MCF 10A (cell line): ENCODE data around the gene TMBIM6. TPM values are rescaled to one million over a fixed set of nuclear protein-coding genes. Genes with fewer than 3 reads are reported as not detected.

ENCODE experiments used
- BruUV-seq: library from RNA; stranded (reverse); fragments of 400-500 nt; replicated peaks from 2 replicates; lab custom pipeline; 2021; lab: Mats Ljungman, UMichigan
- CTCF ChIA-PET: fragments of 300-600 bp; sonication (Branson Sonifier 250); formaldehyde crosslinking; extraction: SDS; loops from one replicate; lab custom pipeline; 2021; ENCODE audit warnings: antibody characterized with exemption, inconsistent platforms; lab: Yijun Ruan, JAX
- POLR2A ChIA-PET: fragments of 300-600, 350-650 bp; sonication (Branson Sonifier 250); formaldehyde crosslinking; extraction: SDS; loops from one replicate; lab custom pipeline; 2020; ENCODE audit warnings: antibody characterized with exemption, inconsistent platforms; lab: Yijun Ruan, JAX
- DNase-seq: peaks from one replicate; pipeline ENCODE4 v3.0.0-alpha.2; 2018; ENCODE audit not compliant: unreplicated experiment
- H3K27ac Mint-ChIP-seq: one replicate; pipeline ENCODE4 v1.8.0; 2022; ENCODE audit warnings: mild to moderate bottlenecking, low read depth, mixed read lengths; ENCODE audit not compliant: unreplicated experiment
- H3K27me3 Mint-ChIP-seq: one replicate; pipeline ENCODE4 v1.8.0; 2022; ENCODE audit warnings: mixed read lengths; ENCODE audit not compliant: insufficient read depth, unreplicated experiment
- H3K36me3 Mint-ChIP-seq: one replicate; pipeline ENCODE4 v1.8.0; 2022; ENCODE audit warnings: mild to moderate bottlenecking, moderate library complexity, mixed read lengths; ENCODE audit not compliant: insufficient read depth, unreplicated experiment
- H3K4me1 Mint-ChIP-seq: one replicate; pipeline ENCODE4 v1.8.0; 2022; ENCODE audit warnings: mixed read lengths; ENCODE audit not compliant: insufficient read depth, unreplicated experiment
- H3K4me3 Mint-ChIP-seq: one replicate; pipeline ENCODE4 v1.8.0; 2022; ENCODE audit warnings: mild to moderate bottlenecking, moderate library complexity, mixed read lengths; ENCODE audit not compliant: unreplicated experiment
- H3K9me3 Mint-ChIP-seq: one replicate; pipeline ENCODE4 v1.8.0; 2022; ENCODE audit warnings: mixed read lengths; ENCODE audit not compliant: unreplicated experiment
- intact Hi-C: fragments of 100-400 bp; cut with micrococcal nuclease; formaldehyde crosslinking; loops from 2 replicates; pipeline ENCODE4 v1.14.1; 2022
- total RNA-seq: library from RNA; stranded (reverse); gene quantifications from 2 replicates; pipeline ENCODE4 v1.2.3, GENCODE V29; 2022
- TF ChIP-seq, protein P1 (sequence below): fragments of 200-600 bp; IDR thresholded peaks from one replicate; pipeline ENCODE4 v1.8.0; 2022; ENCODE audit warnings: antibody characterized with exemption, mild to moderate bottlenecking; ENCODE audit not compliant: unreplicated experiment

TMBIM6 gene
- total RNA-seq, 1 experiment from 2014 or later = 517 TPM

DNA sequence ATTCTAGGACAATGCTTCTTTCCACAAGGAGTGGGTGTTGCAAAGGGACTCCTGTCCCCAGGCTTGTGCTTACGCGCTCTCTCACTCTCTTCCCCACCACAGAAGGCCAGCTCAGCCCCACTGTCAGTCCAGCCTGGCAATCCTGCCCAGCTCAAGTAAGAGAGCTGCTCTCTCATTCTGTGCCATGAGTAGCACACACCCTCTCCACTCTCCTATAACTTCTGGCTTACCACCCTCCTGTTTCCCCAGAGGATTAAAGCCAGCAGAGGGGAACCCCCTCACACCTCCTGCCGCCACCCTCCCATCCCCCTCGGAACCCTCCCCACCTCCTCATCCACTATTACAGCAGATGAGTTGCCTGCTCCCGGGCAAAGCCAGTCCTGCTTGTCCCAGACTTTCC, 69.8 kb downstream of the TMBIM6 start:
- no peaks in the 10 kb centered on the region for H3K27me3 Mint-ChIP-seq
- no peak overlapping the region for H3K27ac Mint-ChIP-seq
- no peak overlapping the region for H3K4me3 Mint-ChIP-seq
- BruUV-seq = no TSS peak
- TF ChIP-seq, protein P1, sequence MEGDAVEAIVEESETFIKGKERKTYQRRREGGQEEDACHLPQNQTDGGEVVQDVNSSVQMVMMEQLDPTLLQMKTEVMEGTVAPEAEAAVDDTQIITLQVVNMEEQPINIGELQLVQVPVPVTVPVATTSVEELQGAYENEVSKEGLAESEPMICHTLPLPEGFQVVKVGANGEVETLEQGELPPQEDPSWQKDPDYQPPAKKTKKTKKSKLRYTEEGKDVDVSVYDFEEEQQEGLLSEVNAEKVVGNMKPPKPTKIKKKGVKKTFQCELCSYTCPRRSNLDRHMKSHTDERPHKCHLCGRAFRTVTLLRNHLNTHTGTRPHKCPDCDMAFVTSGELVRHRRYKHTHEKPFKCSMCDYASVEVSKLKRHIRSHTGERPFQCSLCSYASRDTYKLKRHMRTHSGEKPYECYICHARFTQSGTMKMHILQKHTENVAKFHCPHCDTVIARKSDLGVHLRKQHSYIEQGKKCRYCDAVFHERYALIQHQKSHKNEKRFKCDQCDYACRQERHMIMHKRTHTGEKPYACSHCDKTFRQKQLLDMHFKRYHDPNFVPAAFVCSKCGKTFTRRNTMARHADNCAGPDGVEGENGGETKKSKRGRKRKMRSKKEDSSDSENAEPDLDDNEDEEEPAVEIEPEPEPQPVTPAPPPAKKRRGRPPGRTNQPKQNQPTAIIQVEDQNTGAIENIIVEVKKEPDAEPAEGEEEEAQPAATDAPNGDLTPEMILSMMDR = no peak
- no peak for DNase-seq
- H3K36me3 Mint-ChIP-seq = peaks cover 21% of the 10 kb centered on the region
- intact Hi-C loops = no loop called here
- POLR2A ChIA-PET = interaction anchor here (1.4 kb wide), 1 partner anchor 16 kb away, joined by 3 read pairs; no protein-coding TSS in a partner anchor
- CTCF ChIA-PET = interaction anchor here (0.6 to 1.1 kb wide), 3 partner anchors 10 to 1928 kb away, joined by 3 to 5 read pairs (median 4); no protein-coding TSS in a partner anchor
- no peaks in the 10 kb centered on the region for H3K9me3 Mint-ChIP-seq
- H3K4me1 Mint-ChIP-seq = no peaks in the 10 kb centered on the region

DNA sequence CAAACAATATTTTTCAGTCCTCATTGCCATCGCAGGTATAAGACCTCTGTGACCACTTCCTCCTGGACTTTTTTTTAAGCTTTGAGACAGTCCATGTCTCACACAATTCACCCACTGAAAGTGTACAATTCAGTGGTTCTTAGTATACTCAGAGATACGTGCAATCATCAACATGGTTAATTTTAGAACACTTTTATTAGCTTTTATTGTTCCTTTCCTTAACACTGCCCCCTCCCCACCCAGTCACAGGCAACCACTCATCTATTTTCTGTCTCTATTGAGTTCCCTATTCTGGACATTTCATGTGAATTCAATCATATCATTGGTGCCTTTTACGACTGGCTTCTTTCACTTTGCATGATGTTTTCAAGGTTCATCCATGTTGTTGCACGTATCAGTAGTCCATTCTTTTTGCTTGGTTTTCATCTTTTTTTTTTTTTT, 70.6 kb downstream of the TMBIM6 start:
- H3K27ac Mint-ChIP-seq = no peak overlapping the region
- DNase-seq = no peak
- H3K9me3 Mint-ChIP-seq = no peaks in the 10 kb centered on the region
- peaks cover 24% of the 10 kb centered on the region for H3K36me3 Mint-ChIP-seq
- POLR2A ChIA-PET = interaction anchor here (1.4 kb wide), 1 partner anchor 15 kb away, joined by 3 read pairs; no protein-coding TSS in a partner anchor
- CTCF ChIA-PET = interaction anchor here (0.5 to 1.1 kb wide), 2 partner anchors 55 to 514 kb away, joined by 3 to 4 read pairs; no protein-coding TSS in a partner anchor
- intact Hi-C loops = no loop called here
- H3K4me1 Mint-ChIP-seq = no peaks in the 10 kb centered on the region
- H3K4me3 Mint-ChIP-seq = no peak overlapping the region
- TF ChIP-seq, protein P1 = no peak
- no peaks in the 10 kb centered on the region for H3K27me3 Mint-ChIP-seq
- no TSS peak for BruUV-seq

DNA sequence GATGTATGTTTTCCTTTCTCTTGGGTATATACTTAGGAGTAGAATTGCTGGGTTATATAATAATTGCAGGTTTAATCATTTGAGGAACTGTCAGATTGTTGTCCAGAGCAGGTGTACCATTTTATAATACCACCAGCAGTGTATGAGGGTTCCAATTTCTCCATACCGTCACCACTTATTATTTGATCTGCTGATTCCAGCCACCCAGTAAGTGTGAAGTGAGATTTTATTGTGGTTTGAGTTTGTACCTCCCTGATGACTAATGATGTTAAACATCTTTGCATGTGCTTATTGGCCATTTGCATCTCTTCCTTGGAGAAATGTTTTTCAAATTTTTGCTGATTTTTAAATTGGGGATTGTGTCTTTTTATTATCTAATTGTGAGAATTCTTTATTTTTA, 71.8 kb downstream of the TMBIM6 start:
- no peak overlapping the region for H3K27ac Mint-ChIP-seq
- no peaks in the 10 kb centered on the region for H3K9me3 Mint-ChIP-seq
- CTCF ChIA-PET = interaction anchor here (0.7 kb wide), 1 partner anchor 8 kb away, joined by 3 read pairs; no protein-coding TSS in a partner anchor
- H3K36me3 Mint-ChIP-seq = peaks cover 24% of the 10 kb centered on the region
- H3K27me3 Mint-ChIP-seq = no peaks in the 10 kb centered on the region
- no TSS peak for BruUV-seq
- TF ChIP-seq, protein P1 = no peak
- intact Hi-C loops = no loop called here
- POLR2A ChIA-PET = interaction anchor here (0.6 to 0.9 kb wide), 2 partner anchors 14 to 48 kb away, joined by 3 to 4 read pairs; no protein-coding TSS in a partner anchor
- no peak overlapping the region for H3K4me3 Mint-ChIP-seq
- no peaks in the 10 kb centered on the region for H3K4me1 Mint-ChIP-seq
- DNase-seq = no peak

Other genes with a start within 250 kb of the TMBIM6 start
- gene KCNH3, start 202.5 kb upstream of the TMBIM6 start, total RNA-seq = not detected in 2 replicates
- gene MCRS1, start 173.4 kb upstream of the TMBIM6 start, total RNA-seq = 34.3 and 58.7 TPM in 2 replicates
- gene FAM186B, start 135.9 kb upstream of the TMBIM6 start, total RNA-seq = 0.30 and 0.64 TPM in 2 replicates
- gene PRPF40B, start 118.0 kb upstream of the TMBIM6 start, total RNA-seq = 41.8 and 48.5 TPM in 2 replicates
- gene FMNL3, start 34.2 kb upstream of the TMBIM6 start, total RNA-seq = 0.58 and 0.91 TPM in 2 replicates
- 19.9 and 23.1 TPM in 2 replicates for gene NCKAP5L, start 86.9 kb downstream of the TMBIM6 start, total RNA-seq
- 6.2 and 8.2 TPM in 2 replicates for gene BCDIN3D, start 101.5 kb downstream of the TMBIM6 start, total RNA-seq
- not detected in 2 replicates for gene FAIM2, start 162.3 kb downstream of the TMBIM6 start, total RNA-seq
- not detected in 2 replicates for gene AQP2, start 209.2 kb downstream of the TMBIM6 start, total RNA-seq
- gene AQP5, start 220.3 kb downstream of the TMBIM6 start, total RNA-seq = not detected in 2 replicates
- gene AQP6, start 231.4 kb downstream of the TMBIM6 start, total RNA-seq = not detected in 2 replicates